H9 (cell line): Measurements from ENCODE around the gene CFAP107. TPM values are rescaled to one million over a fixed set of nuclear protein-coding genes. Genes with fewer than 3 reads are reported as not detected.

ENCODE experiments used
- DNase-seq: peaks from one replicate; pipeline ENCODE4 v3.0.0-alpha.2; 2017
- H2AFZ ChIP-seq: one replicate; pipeline ENCODE4 v1.6.1; 2013; ENCODE audit warnings: mild to moderate bottlenecking, low read length, control low read depth, moderate library complexity
- H2AK5ac ChIP-seq: 2 replicates; pipeline ENCODE4 v1.6.1; 2013; ENCODE audit warnings: low read length, control low read depth, mixed read lengths; ENCODE audit not compliant: insufficient read length
- H2BK120ac ChIP-seq: one replicate; pipeline ENCODE4 v1.6.1; 2013; ENCODE audit warnings: low read depth, mild to moderate bottlenecking, low read length, control low read depth, inconsistent platforms; ENCODE audit not compliant: poor library complexity, severe bottlenecking
- H2BK12ac ChIP-seq: 2 replicates; pipeline ENCODE4 v1.6.1; 2013; ENCODE audit warnings: low read length, control low read depth, mixed read lengths, low read depth; ENCODE audit not compliant: insufficient read length
- H2BK15ac ChIP-seq: 2 replicates; pipeline ENCODE4 v1.6.1; 2013; ENCODE audit warnings: low read depth, low read length, control low read depth
- H2BK20ac ChIP-seq: one replicate; pipeline ENCODE4 v1.6.1; 2013; ENCODE audit warnings: low read depth, mild to moderate bottlenecking, low read length, control low read depth, inconsistent platforms; ENCODE audit not compliant: poor library complexity, severe bottlenecking
- H2BK5ac ChIP-seq: 2 replicates; pipeline ENCODE4 v1.6.1; 2013; ENCODE audit warnings: low read length, control low read depth, mixed read lengths; ENCODE audit not compliant: insufficient read length
- H3K14ac ChIP-seq: 2 replicates; pipeline ENCODE4 v1.6.1; 2013; ENCODE audit warnings: low read length, control low read depth; ENCODE audit not compliant: insufficient read depth
- H3K18ac ChIP-seq: 2 replicates; pipeline ENCODE4 v1.6.1; 2013; ENCODE audit warnings: low read depth, mild to moderate bottlenecking, mixed read lengths, low read length, control low read depth; ENCODE audit not compliant: insufficient read length
- H3K23ac ChIP-seq: 2 replicates; pipeline ENCODE4 v1.6.1; 2013; ENCODE audit warnings: low read length, control low read depth, mixed read lengths, low read depth; ENCODE audit not compliant: insufficient read length
- H3K23me2 ChIP-seq: 2 replicates; pipeline ENCODE4 v1.6.1; 2013; ENCODE audit warnings: low read depth, mild to moderate bottlenecking, mixed read lengths, low read length, control low read depth; ENCODE audit not compliant: insufficient read length, poor library complexity, severe bottlenecking
- H3K27ac ChIP-seq: 2 replicates; pipeline ENCODE4 v1.5.1; 2013; ENCODE audit warnings: low read length, control low read depth, mixed read lengths, low read depth; ENCODE audit not compliant: insufficient read length
- H3K27me3 ChIP-seq: 2 replicates; pipeline ENCODE4 v1.6.1; 2013; ENCODE audit warnings: low read length, control low read depth, inconsistent platforms; ENCODE audit not compliant: insufficient read depth
- H3K4ac ChIP-seq: 2 replicates; pipeline ENCODE4 v1.6.1; 2013; ENCODE audit warnings: low read depth, mild to moderate bottlenecking, control low read depth, inconsistent platforms, low read length, moderate library complexity
- H3K4me1 ChIP-seq: 2 replicates; pipeline ENCODE4 v1.6.1; 2013; ENCODE audit warnings: low read length, control low read depth, inconsistent platforms; ENCODE audit not compliant: insufficient read depth
- H3K4me2 ChIP-seq: 2 replicates; pipeline ENCODE4 v1.6.1; 2013; ENCODE audit warnings: low read length, control low read depth, mixed read lengths; ENCODE audit not compliant: insufficient read length, insufficient read depth
- H3K56ac ChIP-seq: 2 replicates; pipeline ENCODE4 v1.6.1; 2013; ENCODE audit warnings: low read depth, mild to moderate bottlenecking, mixed read lengths, low read length, control low read depth; ENCODE audit not compliant: insufficient read length
- H3K79me1 ChIP-seq: 2 replicates; pipeline ENCODE4 v1.6.1; 2013; ENCODE audit warnings: low read depth, mild to moderate bottlenecking, moderate library complexity, low read length, control low read depth, inconsistent platforms; ENCODE audit not compliant: insufficient read depth, poor library complexity, severe bottlenecking
- H3K79me2 ChIP-seq: 2 replicates; pipeline ENCODE4 v1.6.1; 2013; ENCODE audit warnings: low read length, control low read depth, inconsistent platforms; ENCODE audit not compliant: insufficient read depth
- H3K9ac ChIP-seq: 2 replicates; pipeline ENCODE4 v1.6.1; 2013; ENCODE audit warnings: low read length, control low read depth, mixed read lengths; ENCODE audit not compliant: insufficient read length; ENCODE audit errors: extremely low read depth
- H3K9me3 ChIP-seq: one replicate; pipeline ENCODE4 v1.6.1; 2013; ENCODE audit warnings: low read depth, low read length, inconsistent platforms; ENCODE audit not compliant: control insufficient read depth
- H3T11ph ChIP-seq: one replicate; pipeline ENCODE4 v1.6.1; 2013; ENCODE audit warnings: mild to moderate bottlenecking, low read length, control low read depth, inconsistent platforms
- H4K20me1 ChIP-seq: one replicate; pipeline ENCODE4 v1.6.1; 2013; ENCODE audit not compliant: control insufficient read depth, insufficient read length, insufficient read depth
- H4K5ac ChIP-seq: 2 replicates; pipeline ENCODE4 v1.6.1; 2013; ENCODE audit warnings: low read depth, mild to moderate bottlenecking, mixed read lengths, low read length, control low read depth; ENCODE audit not compliant: insufficient read length
- H4K8ac ChIP-seq: replicated peaks from 2 replicates; pipeline ENCODE4 v1.6.1; 2013; ENCODE audit warnings: low read length, control low read depth, mixed read lengths, low read depth; ENCODE audit not compliant: insufficient read length
- H4K91ac ChIP-seq: 2 replicates; pipeline ENCODE4 v1.6.1; 2013; ENCODE audit warnings: low read depth, mild to moderate bottlenecking, moderate library complexity, mixed read lengths, low read length, control low read depth; ENCODE audit not compliant: insufficient read length
- H3K27ac Mint-ChIP-seq, 3 experiments: 2 replicates in 2 of 3; 3 replicates in 1 of 3; pipeline ENCODE4 v1.8.0; 2020 to 2021; ENCODE audit warnings: mixed read lengths in 3 of 3, mild to moderate bottlenecking in 1 of 3, moderate library complexity in 1 of 3
- H3K27me3 Mint-ChIP-seq: 2 replicates; pipeline ENCODE4 v1.8.0; 2021; ENCODE audit warnings: low read depth, mild to moderate bottlenecking, moderate library complexity, mixed read lengths
- H3K36me3 Mint-ChIP-seq, 3 experiments: 2 replicates in 2 of 3; 3 replicates in 1 of 3; pipeline ENCODE4 v1.8.0; 2020 to 2021; ENCODE audit warnings: low read depth in 3 of 3, mixed read lengths in 3 of 3; ENCODE audit not compliant: insufficient read depth in 1 of 3
- H3K4me1 Mint-ChIP-seq, 2 experiments: 2 replicates each; pipeline ENCODE4 v1.8.0; 2020; ENCODE audit warnings: mixed read lengths in 2 of 2
- H3K4me3 Mint-ChIP-seq, 2 experiments: 2 replicates in 1 of 2; 3 replicates in 1 of 2; pipeline ENCODE4 v1.8.0; 2020 to 2021; ENCODE audit warnings: mild to moderate bottlenecking in 2 of 2, mixed read lengths in 2 of 2, moderate library complexity in 1 of 2
- H3K9me3 Mint-ChIP-seq, 2 experiments: 2 replicates in 1 of 2; 3 replicates in 1 of 2; pipeline ENCODE4 v1.8.0; 2020; ENCODE audit warnings: mild to moderate bottlenecking in 2 of 2, mixed read lengths in 2 of 2, moderate library complexity in 1 of 2
- CTCF ChIP-seq: fragments of 200-600 bp; sonication (generic); conservative IDR thresholded peaks from 3 replicates; pipeline ENCODE4 v1.8.0; 2021; ENCODE audit warnings: antibody characterized with exemption, mild to moderate bottlenecking
- WGBS: extraction: QIAGEN DNeasy Blood & Tissue Kit; methylation state at CpG from one replicate; pipeline ENCODE4 v1.1.7; 2013; ENCODE audit warnings: missing lambda C conversion rate, low lambda C conversion rate, mixed read lengths; ENCODE audit not compliant: insufficient read length; ENCODE audit errors: extremely low coverage; 5-methylcytosine and 5-hydroxymethylcytosine counted together
- total RNA-seq: library from RNA; stranded (reverse); gene quantifications from 2 replicates; pipeline ENCODE4 v1.2.1, GENCODE V29; 2021

CFAP107 gene
- total RNA-seq, 1 experiment from 2014 or later = not detected

DNA sequence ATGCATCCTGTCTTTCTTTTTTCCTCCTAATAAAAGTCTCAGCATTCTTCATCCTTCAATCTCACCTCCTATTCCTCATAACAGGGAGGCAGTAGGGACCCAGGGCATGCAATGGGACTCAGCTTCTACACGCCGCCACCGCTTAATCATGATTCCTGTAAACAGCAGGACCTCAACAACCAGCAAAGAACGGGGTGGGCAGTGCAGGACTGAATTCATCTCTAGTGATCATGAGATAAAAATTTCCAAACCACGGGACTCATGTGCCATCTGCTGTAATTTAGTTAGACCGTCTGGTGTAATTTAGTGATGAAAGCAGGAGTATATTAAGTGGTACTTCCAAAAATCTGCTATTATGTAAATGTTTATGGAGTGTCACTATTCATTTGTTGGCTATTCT, 32.9 kb downstream of the CFAP107 start:
- Histone ChIP-seq H3K9ac (no peak overlapping the region), H3K23ac (no peak overlapping the region), H2AK5ac (no peak overlapping the region), H3K79me1 (no peaks in the 10 kb centered on the region), H4K20me1 (no peaks in the 10 kb centered on the region), H2BK20ac (no peak overlapping the region), H3K14ac (no peak overlapping the region), H4K5ac (no peak overlapping the region), H3K18ac (no peak overlapping the region), H4K8ac (no peak overlapping the region), H4K91ac (no peak overlapping the region), H3K27ac (no peak overlapping the region), H3K27me3 (no peaks in the 10 kb centered on the region), H2BK5ac (no peak overlapping the region), H3K56ac (no peak overlapping the region), H3T11ph (no peak overlapping the region), H3K4me1 (no peaks in the 10 kb centered on the region), H2BK12ac (no peak overlapping the region), H3K23me2 (no peaks in the 10 kb centered on the region), H3K4ac (no peak overlapping the region), H3K79me2 (0 out of 2 replicates have a peak, but pooled peaks cover 2% of the 10 kb centered on the region), H2AFZ (no peak overlapping the region), H2BK120ac (no peak overlapping the region), H3K9me3 (no peaks in the 10 kb centered on the region), H3K4me2 (no peak overlapping the region), H2BK15ac (no peak overlapping the region)
- H3K36me3 Mint-ChIP-seq = no peaks in the 10 kb centered on the region
- peaks cover 11% of the 10 kb centered on the region for H3K27me3 Mint-ChIP-seq
- H3K4me3 Mint-ChIP-seq = no peak overlapping the region; a peak in 1 of 5 replicates
- H3K9me3 Mint-ChIP-seq = peaks cover under 1 to 2% of the 10 kb centered on the region in 2 experiments
- H3K27ac Mint-ChIP-seq = no peak overlapping the region
- no peak for TF ChIP-seq CTCF
- WGBS = no CpG with 5 or more reads among the region's 6 CpGs
- H3K4me1 Mint-ChIP-seq = peaks cover 8 to 13% of the 10 kb centered on the region in 2 experiments
- DNase-seq = no peak
